Central memory CD8-positive, alpha-beta T cell (primary cell): ENCODE results near the gene NOTCH2.
A peak's percentile ranks its signal among the peaks of the same experiment; 100 is the strongest.

Source experiments
- ATAC-seq: fragments of 150-1000 bp; cut with Tn5 transposase; replicated peaks from 2 replicates; pipeline ENCODE4 v1.10.0; 2022; ENCODE audit warnings: mild to moderate bottlenecking, moderate FRiP score, moderate number of reproducible peaks; ENCODE audit not compliant: poor library complexity, severe bottlenecking; ENCODE audit errors: extremely low read depth
- DNase-seq, 2 donors: peaks; one replicate each; pipeline ENCODE4 v3.0.0; 2021; ENCODE audit warnings: low spot score in 2 of 2
- H3K27ac Mint-ChIP-seq: one replicate; pipeline ENCODE4 v1.8.0; 2022; ENCODE audit warnings: low read depth, mild to moderate bottlenecking, moderate library complexity, mixed read lengths
- H3K27me3 Mint-ChIP-seq: one replicate; pipeline ENCODE4 v1.8.0; 2022; ENCODE audit warnings: mixed read lengths
- H3K36me3 Mint-ChIP-seq: one replicate; pipeline ENCODE4 v1.8.0; 2022; ENCODE audit warnings: mild to moderate bottlenecking, moderate library complexity, mixed read lengths; ENCODE audit not compliant: insufficient read depth
- H3K4me1 Mint-ChIP-seq: one replicate; pipeline ENCODE4 v1.8.0; 2022; ENCODE audit warnings: mixed read lengths
- H3K4me3 Mint-ChIP-seq: one replicate; pipeline ENCODE4 v1.8.0; 2022; ENCODE audit warnings: mild to moderate bottlenecking, moderate library complexity, mixed read lengths
- H3K9me3 Mint-ChIP-seq: one replicate; pipeline ENCODE4 v1.8.0; 2022; ENCODE audit warnings: mixed read lengths

Gene NOTCH2

GRCh38 chr1:119943216-119943615 lies 126.2 kb downstream of the NOTCH2 start:
- ATAC-seq (no peak), DNase-seq (no peak)
- H3K4me1 Mint-ChIP-seq = no peaks in the 10 kb centered on the region
- H3K27me3 Mint-ChIP-seq = no peaks in the 10 kb centered on the region
- no peaks in the 10 kb centered on the region for H3K9me3 Mint-ChIP-seq
- H3K4me3 Mint-ChIP-seq = no peak overlapping the region
- H3K36me3 Mint-ChIP-seq = peaks cover 30% of the 10 kb centered on the region
- no peak overlapping the region for H3K27ac Mint-ChIP-seq

- Mint-ChIP-seq H3K4me1 (no peaks in the 10 kb centered on the region), H3K36me3 (peaks cover 33% of the 10 kb centered on the region), H3K9me3 (no peaks in the 10 kb centered on the region), H3K4me3 (no peak overlapping the region), H3K27me3 (no peaks in the 10 kb centered on the region), H3K27ac (no peak overlapping the region)
- no peak for DNase-seq
- ATAC-seq = no peak
Observed at GRCh38 chr1:119941392-119941791, 128.1 kb downstream of the NOTCH2 start.

- Mint-ChIP-seq H3K4me1 (no peaks in the 10 kb centered on the region), H3K36me3 (peaks cover 38% of the 10 kb centered on the region), H3K4me3 (no peak overlapping the region), H3K27me3 (no peaks in the 10 kb centered on the region), H3K27ac (no peak overlapping the region), H3K9me3 (no peaks in the 10 kb centered on the region)
- no peak for DNase-seq
- no peak for ATAC-seq
Observed at GRCh38 chr1:119940697-119941096, 128.8 kb downstream of the NOTCH2 start.

GRCh38 chr1:119937198-119937597 lies 132.3 kb downstream of the NOTCH2 start:
- peaks cover 6% of the 10 kb centered on the region for H3K9me3 Mint-ChIP-seq
- H3K27me3 Mint-ChIP-seq = no peaks in the 10 kb centered on the region
- H3K36me3 Mint-ChIP-seq = peaks cover 53% of the 10 kb centered on the region
- H3K4me1 Mint-ChIP-seq = no peaks in the 10 kb centered on the region
- no peak overlapping the region for H3K4me3 Mint-ChIP-seq
- no peak for DNase-seq
- no peak overlapping the region for H3K27ac Mint-ChIP-seq
- no peak for ATAC-seq

- H3K27me3 Mint-ChIP-seq = no peaks in the 10 kb centered on the region
- DNase-seq = no peak
- no peak overlapping the region for H3K27ac Mint-ChIP-seq
- peaks cover 50% of the 10 kb centered on the region for H3K36me3 Mint-ChIP-seq
- H3K9me3 Mint-ChIP-seq = peaks cover 6% of the 10 kb centered on the region
- ATAC-seq = no peak
- no peaks in the 10 kb centered on the region for H3K4me1 Mint-ChIP-seq
- no peak overlapping the region for H3K4me3 Mint-ChIP-seq
Observed at GRCh38 chr1:119935915-119936314, 133.5 kb downstream of the NOTCH2 start.

- ATAC-seq (no peak), DNase-seq (no peak)
- no peak overlapping the region for H3K4me3 Mint-ChIP-seq
- peaks cover 6% of the 10 kb centered on the region for H3K9me3 Mint-ChIP-seq
- H3K4me1 Mint-ChIP-seq = no peaks in the 10 kb centered on the region
- H3K27me3 Mint-ChIP-seq = no peaks in the 10 kb centered on the region
- H3K36me3 Mint-ChIP-seq = peaks cover 52% of the 10 kb centered on the region
- H3K27ac Mint-ChIP-seq = no peak overlapping the region
Observed at GRCh38 chr1:119935373-119935772, 134.1 kb downstream of the NOTCH2 start.

GRCh38 chr1:119933397-119933796 lies 136.1 kb downstream of the NOTCH2 start:
- Mint-ChIP-seq H3K27me3 (no peaks in the 10 kb centered on the region), H3K4me1 (no peaks in the 10 kb centered on the region), H3K4me3 (no peak overlapping the region), H3K36me3 (peaks cover 48% of the 10 kb centered on the region), H3K27ac (no peak overlapping the region), H3K9me3 (peaks cover 6% of the 10 kb centered on the region)
- ATAC-seq = no peak
- no peak for DNase-seq

GRCh38 chr1:119929643-119930315 lies 139.7 kb downstream of the NOTCH2 start:
- H3K36me3 Mint-ChIP-seq = peaks cover 52% of the 10 kb centered on the region
- H3K4me3 Mint-ChIP-seq = no peak overlapping the region
- H3K9me3 Mint-ChIP-seq = peaks cover 6% of the 10 kb centered on the region

GRCh38 chr1:119926553-119926952 lies 142.9 kb downstream of the NOTCH2 start:
- Mint-ChIP-seq H3K27me3 (no peaks in the 10 kb centered on the region), H3K27ac (peak overlapping the region; percentile 59), H3K4me3 (no peak overlapping the region), H3K36me3 (peaks cover 56% of the 10 kb centered on the region), H3K4me1 (no peaks in the 10 kb centered on the region), H3K9me3 (no peaks in the 10 kb centered on the region)
- DNase-seq (no peak), ATAC-seq (no peak)

More at GRCh38 chr1:119929643-119930315, 139.7 kb downstream of the NOTCH2 start:
- Mint-ChIP-seq H3K27me3 (no peaks in the 10 kb centered on the region), H3K27ac (no peak overlapping the region), H3K4me1 (no peaks in the 10 kb centered on the region)
- no peak for ATAC-seq
- no peak for DNase-seq

GRCh38 chr1:119924948-119925898 lies 144.2 kb downstream of the NOTCH2 start:
- no peaks in the 10 kb centered on the region for H3K27me3 Mint-ChIP-seq
- H3K36me3 Mint-ChIP-seq = peaks cover 50% of the 10 kb centered on the region
- ATAC-seq (no peak), DNase-seq (no peak)
- no peak overlapping the region for H3K4me3 Mint-ChIP-seq
- H3K9me3 Mint-ChIP-seq = no peaks in the 10 kb centered on the region
- H3K27ac Mint-ChIP-seq = peak overlapping the region; percentile 14
- H3K4me1 Mint-ChIP-seq = no peaks in the 10 kb centered on the region

- Mint-ChIP-seq H3K27ac (no peak overlapping the region), H3K36me3 (peaks cover 50% of the 10 kb centered on the region), H3K27me3 (no peaks in the 10 kb centered on the region), H3K4me3 (no peak overlapping the region), H3K9me3 (no peaks in the 10 kb centered on the region), H3K4me1 (no peaks in the 10 kb centered on the region)
- DNase-seq (no peak), ATAC-seq (no peak)
Observed at GRCh38 chr1:119920104-119920968, 149.1 kb downstream of the NOTCH2 start.

- H3K4me1 Mint-ChIP-seq = no peaks in the 10 kb centered on the region
- no peak for DNase-seq
- H3K9me3 Mint-ChIP-seq = no peaks in the 10 kb centered on the region
- no peak for ATAC-seq
- H3K27me3 Mint-ChIP-seq = no peaks in the 10 kb centered on the region
- no peak overlapping the region for H3K27ac Mint-ChIP-seq
- H3K4me3 Mint-ChIP-seq = no peak overlapping the region
- peaks cover 43% of the 10 kb centered on the region for H3K36me3 Mint-ChIP-seq
Observed at GRCh38 chr1:119919241-119919640, 150.2 kb downstream of the NOTCH2 start.
